Astrocyte (in vitro differentiated cells and primary cell): Measurements from ENCODE around the gene TERB2. TPM values are rescaled to one million over a fixed set of nuclear protein-coding genes. Genes with fewer than 3 reads are reported as not detected.
"Not testable (repeated sequence)": the region's sequence is repeated elsewhere in the genome, so short reads cannot be mapped to it uniquely, and the experiment has no call there.

Source experiments
- DNase-seq: peaks from one replicate; pipeline ENCODE4 v3.0.0-alpha.2; 2010; ENCODE audit warnings: low read depth
- FAIRE-seq: peaks from 2 replicates; lab custom pipeline; 2011; peaks lifted over from hg19 to GRCh38; lab: Jason Lieb, UNC
- H2AFZ ChIP-seq: 2 replicates; pipeline ENCODE4 v1.6.0; 2012; ENCODE audit warnings: low read depth, low read length, inconsistent platforms
- H3K27ac ChIP-seq: 2 replicates; pipeline ENCODE4 v1.5.1; 2011; ENCODE audit warnings: low read depth, low read length, inconsistent platforms
- H3K27me3 ChIP-seq: 2 replicates; pipeline ENCODE4 v1.6.0; 2011; ENCODE audit warnings: low read length, inconsistent platforms; ENCODE audit not compliant: insufficient read depth
- H3K36me3 ChIP-seq: 2 replicates; pipeline ENCODE4 v1.5.1; 2011; ENCODE audit warnings: low read length, inconsistent platforms; ENCODE audit not compliant: insufficient read depth
- H3K4me1 ChIP-seq: 2 replicates; pipeline ENCODE4 v1.5.1; 2011; ENCODE audit warnings: low read length, inconsistent platforms; ENCODE audit not compliant: insufficient read depth
- H3K4me2 ChIP-seq: 2 replicates; pipeline ENCODE4 v1.6.0; 2012; ENCODE audit warnings: low read length, inconsistent platforms
- H3K4me3 ChIP-seq: 2 replicates; pipeline ENCODE4 v1.5.1; 2011; ENCODE audit warnings: low read depth, mild to moderate bottlenecking, low read length, inconsistent platforms; ENCODE audit not compliant: insufficient read depth
- H3K79me2 ChIP-seq: 2 replicates; pipeline ENCODE4 v1.6.0; 2012; ENCODE audit warnings: mild to moderate bottlenecking, low read length, inconsistent platforms; ENCODE audit not compliant: insufficient read depth
- H3K9ac ChIP-seq: 2 replicates; pipeline ENCODE4 v1.6.0; 2012; ENCODE audit warnings: mild to moderate bottlenecking, low read length, inconsistent platforms
- H3K9me3 ChIP-seq: 2 replicates; pipeline ENCODE4 v1.5.1; 2012; ENCODE audit warnings: low read depth, mild to moderate bottlenecking, low read length, inconsistent platforms; ENCODE audit not compliant: insufficient read depth
- H4K20me1 ChIP-seq: 2 replicates; pipeline ENCODE4 v1.6.0; 2012; ENCODE audit warnings: low read length, inconsistent platforms; ENCODE audit not compliant: insufficient read depth
- H3K27ac Mint-ChIP-seq: one replicate; pipeline ENCODE4 v1.8.0; 2021; ENCODE audit warnings: mild to moderate bottlenecking, mixed read lengths; ENCODE audit not compliant: unreplicated experiment
- H3K27me3 Mint-ChIP-seq: one replicate; pipeline ENCODE4 v1.8.0; 2021; ENCODE audit warnings: low read depth, mixed read lengths; ENCODE audit not compliant: unreplicated experiment
- H3K36me3 Mint-ChIP-seq: one replicate; pipeline ENCODE4 v1.8.0; 2021; ENCODE audit warnings: low read depth, mixed read lengths; ENCODE audit not compliant: unreplicated experiment
- H3K4me1 Mint-ChIP-seq: one replicate; pipeline ENCODE4 v1.8.0; 2021; ENCODE audit warnings: low read depth, mixed read lengths; ENCODE audit not compliant: unreplicated experiment
- H3K4me3 Mint-ChIP-seq: one replicate; pipeline ENCODE4 v1.8.0; 2021; ENCODE audit warnings: mild to moderate bottlenecking, moderate library complexity, mixed read lengths; ENCODE audit not compliant: unreplicated experiment
- H3K9me3 Mint-ChIP-seq: one replicate; pipeline ENCODE4 v1.8.0; 2021; ENCODE audit warnings: mild to moderate bottlenecking, mixed read lengths; ENCODE audit not compliant: unreplicated experiment
- EZH2 ChIP-seq: IDR thresholded peaks from 2 replicates; pipeline ENCODE4 v1.6.1; 2012; ENCODE audit warnings: mild to moderate bottlenecking, low read length, inconsistent platforms; ENCODE audit not compliant: insufficient read depth
- total RNA-seq: library from RNA; stranded (reverse); gene quantifications from 2 replicates; pipeline ENCODE4 v1.2.1, GENCODE V29; 2021
- TF ChIP-seq, protein P1 (sequence below): IDR thresholded peaks from 2 replicates; pipeline ENCODE4 v1.5.1; 2011; ENCODE audit warnings: low read depth, mild to moderate bottlenecking, inconsistent platforms, low read length, moderate library complexity; ENCODE audit not compliant: insufficient read depth

Gene TERB2
- total RNA-seq, 1 donor from 2014 or later = not detected

DNA sequence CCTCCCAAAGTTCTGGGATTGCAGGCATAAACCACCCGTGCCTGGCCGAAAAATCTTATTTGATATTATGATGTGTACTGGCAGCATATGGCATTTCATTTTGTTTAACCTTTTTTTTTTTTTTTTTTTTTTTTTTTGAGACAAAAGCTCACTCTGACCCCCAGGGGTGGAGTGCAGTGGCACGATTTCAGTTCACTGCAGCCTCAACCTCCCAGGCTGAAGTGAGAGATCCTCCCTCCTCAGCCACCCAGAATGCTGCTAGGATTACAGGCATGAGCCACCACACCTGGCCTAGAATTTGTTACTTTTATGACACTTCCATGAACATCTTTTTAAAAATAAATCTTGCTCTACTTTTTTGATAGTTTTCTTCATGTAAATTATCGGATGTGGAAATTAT lies 12.0 kb downstream of the TERB2 start:
- no peak for FAIRE-seq
- no peak overlapping the region for H3K27ac Mint-ChIP-seq
- TF ChIP-seq, protein P1, sequence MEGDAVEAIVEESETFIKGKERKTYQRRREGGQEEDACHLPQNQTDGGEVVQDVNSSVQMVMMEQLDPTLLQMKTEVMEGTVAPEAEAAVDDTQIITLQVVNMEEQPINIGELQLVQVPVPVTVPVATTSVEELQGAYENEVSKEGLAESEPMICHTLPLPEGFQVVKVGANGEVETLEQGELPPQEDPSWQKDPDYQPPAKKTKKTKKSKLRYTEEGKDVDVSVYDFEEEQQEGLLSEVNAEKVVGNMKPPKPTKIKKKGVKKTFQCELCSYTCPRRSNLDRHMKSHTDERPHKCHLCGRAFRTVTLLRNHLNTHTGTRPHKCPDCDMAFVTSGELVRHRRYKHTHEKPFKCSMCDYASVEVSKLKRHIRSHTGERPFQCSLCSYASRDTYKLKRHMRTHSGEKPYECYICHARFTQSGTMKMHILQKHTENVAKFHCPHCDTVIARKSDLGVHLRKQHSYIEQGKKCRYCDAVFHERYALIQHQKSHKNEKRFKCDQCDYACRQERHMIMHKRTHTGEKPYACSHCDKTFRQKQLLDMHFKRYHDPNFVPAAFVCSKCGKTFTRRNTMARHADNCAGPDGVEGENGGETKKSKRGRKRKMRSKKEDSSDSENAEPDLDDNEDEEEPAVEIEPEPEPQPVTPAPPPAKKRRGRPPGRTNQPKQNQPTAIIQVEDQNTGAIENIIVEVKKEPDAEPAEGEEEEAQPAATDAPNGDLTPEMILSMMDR = no peak

GRCh38 chr15:44971036-44971435 lies 14.5 kb downstream of the TERB2 start:
- Mint-ChIP-seq H3K4me1 (no peaks in the 10 kb centered on the region), H3K27me3 (peaks cover 8% of the 10 kb centered on the region), H3K4me3 (no peak overlapping the region), H3K27ac (no peak overlapping the region), H3K9me3 (no peaks in the 10 kb centered on the region), H3K36me3 (no peaks in the 10 kb centered on the region)
- TF ChIP-seq, protein P1 = no peak
- TF ChIP-seq EZH2 = no peak
- no peaks in the 10 kb centered on the region for H3K4me1 ChIP-seq
- H3K9me3 ChIP-seq = no peaks in the 10 kb centered on the region
- no peaks in the 10 kb centered on the region for H3K36me3 ChIP-seq
- H3K79me2 ChIP-seq = no peaks in the 10 kb centered on the region
- FAIRE-seq (no peak), DNase-seq (no peak)
- H3K27me3 ChIP-seq = no peaks in the 10 kb centered on the region
- no peak overlapping the region for H3K4me3 ChIP-seq
- H3K4me2 ChIP-seq = no peak overlapping the region
- no peak overlapping the region for H3K9ac ChIP-seq
- H2AFZ ChIP-seq = no peak overlapping the region
- no peak overlapping the region for H3K27ac ChIP-seq
- no peaks in the 10 kb centered on the region for H4K20me1 ChIP-seq

More for the DNA sequence above, 12.0 kb downstream of the TERB2 start:
- no peaks in the 10 kb centered on the region for H3K4me1 ChIP-seq
- Mint-ChIP-seq H3K4me1 (no peaks in the 10 kb centered on the region), H3K9me3 (no peaks in the 10 kb centered on the region), H3K4me3 (no peak overlapping the region), H3K27me3 (peaks cover 8% of the 10 kb centered on the region), H3K36me3 (no peaks in the 10 kb centered on the region)
- no peak overlapping the region for H3K4me3 ChIP-seq
- DNase-seq = no peak
- no peak overlapping the region for H3K27ac ChIP-seq
- H3K27me3 ChIP-seq = no peaks in the 10 kb centered on the region
- H3K79me2 ChIP-seq = no peaks in the 10 kb centered on the region
- no peak overlapping the region for H3K9ac ChIP-seq
- H2AFZ ChIP-seq = no peak overlapping the region
- no peak overlapping the region for H3K4me2 ChIP-seq
- H3K9me3 ChIP-seq = no peaks in the 10 kb centered on the region
- H4K20me1 ChIP-seq = no peaks in the 10 kb centered on the region
- H3K36me3 ChIP-seq = no peaks in the 10 kb centered on the region

DNA sequence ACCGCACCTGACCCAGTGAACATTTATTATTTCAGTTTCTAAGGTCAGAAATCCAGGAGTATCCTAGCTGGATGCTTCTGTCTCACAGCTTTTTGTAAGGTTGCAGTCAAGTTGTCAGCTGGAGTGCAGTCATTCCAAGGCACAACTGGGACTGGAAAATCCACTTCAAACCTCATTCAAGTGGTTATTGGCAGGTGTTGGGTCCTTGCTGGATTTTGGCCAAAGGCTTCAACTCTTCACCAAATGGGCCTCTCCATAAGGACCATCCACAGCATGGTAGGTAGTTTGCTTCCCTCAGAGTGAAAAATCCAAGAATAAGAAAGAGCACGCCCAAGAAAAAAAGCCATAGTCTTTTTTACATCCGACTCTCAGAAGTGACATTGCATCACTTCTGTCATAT lies 19.7 kb downstream of the TERB2 start:
- H3K9me3 Mint-ChIP-seq, H3K27ac ChIP-seq, H3K4me3 ChIP-seq, DNase-seq, H3K36me3 Mint-ChIP-seq, H3K9ac ChIP-seq, H2AFZ ChIP-seq, H3K27ac Mint-ChIP-seq, H3K36me3 ChIP-seq, H3K4me3 Mint-ChIP-seq, H3K27me3 Mint-ChIP-seq, H3K9me3 ChIP-seq, H3K4me2 ChIP-seq, H3K4me1 ChIP-seq, H3K79me2 ChIP-seq, H3K4me1 Mint-ChIP-seq, H4K20me1 ChIP-seq, H3K27me3 ChIP-seq, FAIRE-seq: not testable (repeated sequence)

DNA sequence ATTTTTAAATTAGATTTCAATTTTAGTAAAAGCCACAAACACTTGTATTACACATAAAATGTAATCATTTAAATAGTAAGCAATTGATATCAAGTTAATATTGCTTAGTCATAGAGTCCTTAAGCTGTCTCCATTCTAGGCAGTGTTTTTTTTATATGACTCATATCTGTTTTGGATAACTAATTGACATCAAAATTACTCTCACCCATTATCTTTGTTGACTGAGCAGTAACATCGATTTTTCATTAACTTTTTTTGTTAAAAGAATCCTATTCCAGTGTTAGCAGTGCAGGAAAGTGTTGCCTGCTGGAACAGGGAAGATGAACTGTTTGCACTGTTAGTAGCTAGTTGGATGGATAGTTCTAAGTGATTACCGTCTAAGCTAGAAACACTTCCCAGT lies 21.3 kb downstream of the TERB2 start:
- not testable (repeated sequence) for H3K36me3 Mint-ChIP-seq, H3K79me2 ChIP-seq, H4K20me1 ChIP-seq, H2AFZ ChIP-seq, H3K4me2 ChIP-seq, H3K4me1 Mint-ChIP-seq, H3K27ac Mint-ChIP-seq, H3K4me3 ChIP-seq, H3K27me3 Mint-ChIP-seq, H3K27ac ChIP-seq, DNase-seq, H3K4me1 ChIP-seq, H3K36me3 ChIP-seq, H3K27me3 ChIP-seq, H3K9ac ChIP-seq, FAIRE-seq, H3K4me3 Mint-ChIP-seq, H3K9me3 ChIP-seq, H3K9me3 Mint-ChIP-seq

DNA sequence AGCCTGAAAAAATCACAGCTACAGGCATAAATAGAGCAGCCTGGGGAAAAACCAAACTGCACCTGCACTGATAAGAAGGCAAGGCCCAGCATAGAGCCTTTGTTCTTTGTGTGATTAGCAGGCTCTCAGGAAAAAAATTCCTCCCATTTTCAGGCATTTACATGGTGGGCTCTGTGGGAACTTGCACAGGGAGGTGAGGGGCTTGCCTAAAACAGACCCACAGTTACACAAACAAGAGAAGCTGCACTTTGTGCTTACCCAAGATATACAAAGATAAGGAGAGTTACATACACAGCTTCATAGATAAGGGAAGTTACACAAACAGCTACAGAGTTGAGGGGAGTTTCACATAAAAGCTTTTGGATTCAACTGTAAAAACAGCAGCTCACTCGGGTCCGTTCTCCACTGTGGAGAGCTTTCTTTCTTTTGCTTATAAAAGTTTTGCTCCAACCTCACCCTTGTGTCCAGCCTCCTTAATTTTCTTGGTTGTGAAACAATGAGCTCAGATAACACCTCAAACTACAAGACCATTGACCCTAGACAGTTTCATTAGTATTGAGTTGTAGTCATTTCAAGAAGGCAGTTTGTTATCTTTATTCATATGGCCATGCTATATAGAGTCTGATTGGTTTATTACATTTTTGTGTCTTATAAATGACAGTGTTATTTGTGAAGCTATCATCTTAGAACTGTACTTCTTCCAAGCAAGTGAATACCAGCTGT lies 23.3 kb downstream of the TERB2 start:
- not testable (repeated sequence) for H3K36me3 Mint-ChIP-seq, H4K20me1 ChIP-seq, DNase-seq, H3K4me2 ChIP-seq, H3K9ac ChIP-seq, H3K4me3 ChIP-seq, H3K9me3 Mint-ChIP-seq, H3K27ac ChIP-seq, H3K36me3 ChIP-seq, H3K4me1 Mint-ChIP-seq, H3K27me3 Mint-ChIP-seq, H3K27me3 ChIP-seq, H3K4me1 ChIP-seq, H3K9me3 ChIP-seq, H3K4me3 Mint-ChIP-seq, H2AFZ ChIP-seq, H3K79me2 ChIP-seq, H3K27ac Mint-ChIP-seq
- peak; percentile 80 for FAIRE-seq
